Parathyroid adenoma (tissue), 2 donors: ENCODE measurements around the gene CCSER1.
"Not testable (repeated sequence)": the region's sequence is repeated elsewhere in the genome, so short reads cannot be mapped to it uniquely, and the experiment has no call there.

ENCODE experiments used
- H2AFZ ChIP-seq: fragments of 300-600 bp; sonication (generic); one replicate; pipeline ENCODE4 v1.7.0; 2017; ENCODE audit warnings: antibody characterized with exemption, mild to moderate bottlenecking
- H3K27ac ChIP-seq: fragments of 300-600 bp; sonication (generic); one replicate; pipeline ENCODE4 v1.7.0; 2017
- H3K27me3 ChIP-seq: fragments of 300-600 bp; sonication (generic); one replicate; pipeline ENCODE4 v1.7.0; 2017; ENCODE audit warnings: low read length; ENCODE audit not compliant: control insufficient read depth, insufficient read depth
- H3K36me3 ChIP-seq: fragments of 300-600 bp; sonication (generic); one replicate; pipeline ENCODE4 v1.7.0; 2017; ENCODE audit warnings: low read length; ENCODE audit not compliant: control insufficient read depth, insufficient read depth
- H3K4me1 ChIP-seq: fragments of 300-600 bp; sonication (generic); one replicate; pipeline ENCODE4 v1.7.0; 2017; ENCODE audit warnings: control low read depth
- H3K4me2 ChIP-seq: fragments of 300-600 bp; sonication (generic); one replicate; pipeline ENCODE4 v1.7.0; 2017; ENCODE audit warnings: low read length
- H3K4me3 ChIP-seq: fragments of 300-600 bp; sonication (generic); one replicate; pipeline ENCODE4 v1.7.0; 2017; ENCODE audit warnings: low read depth, low read length
- H3K79me2 ChIP-seq: fragments of 300-600 bp; sonication (generic); one replicate; pipeline ENCODE4 v1.7.0; 2017; ENCODE audit warnings: control low read depth
- H3K9ac ChIP-seq: fragments of 300-600 bp; sonication (generic); one replicate; pipeline ENCODE4 v1.7.0; 2017; ENCODE audit warnings: mild to moderate bottlenecking
- H3K9me3 ChIP-seq: fragments of 300-600 bp; sonication (generic); one replicate; pipeline ENCODE4 v1.7.0; 2017; ENCODE audit warnings: low read length; ENCODE audit not compliant: control insufficient read depth
- CTCF ChIP-seq: fragments of 300-600 bp; sonication (generic); IDR thresholded peaks from one replicate; pipeline ENCODE4 v1.7.0; 2017; ENCODE audit warnings: antibody characterized with exemption, mild to moderate bottlenecking
- donor health status: primary hyperparathyroidism.

Gene CCSER1

GRCh38 chr4:91257721-91258120 lies 1130.5 kb downstream of the CCSER1 start:
- Histone ChIP-seq H3K27ac (no peak overlapping the region), H3K4me3 (no peak overlapping the region), H2AFZ (no peak overlapping the region), H3K9ac (no peak overlapping the region), H3K79me2 (no peaks in the 10 kb centered on the region), H3K4me2 (no peak overlapping the region), H3K27me3 (no peaks in the 10 kb centered on the region), H3K4me1 (no peaks in the 10 kb centered on the region), H3K36me3 (no peaks in the 10 kb centered on the region), H3K9me3 (no peaks in the 10 kb centered on the region)
- TF ChIP-seq CTCF = no peak

DNA sequence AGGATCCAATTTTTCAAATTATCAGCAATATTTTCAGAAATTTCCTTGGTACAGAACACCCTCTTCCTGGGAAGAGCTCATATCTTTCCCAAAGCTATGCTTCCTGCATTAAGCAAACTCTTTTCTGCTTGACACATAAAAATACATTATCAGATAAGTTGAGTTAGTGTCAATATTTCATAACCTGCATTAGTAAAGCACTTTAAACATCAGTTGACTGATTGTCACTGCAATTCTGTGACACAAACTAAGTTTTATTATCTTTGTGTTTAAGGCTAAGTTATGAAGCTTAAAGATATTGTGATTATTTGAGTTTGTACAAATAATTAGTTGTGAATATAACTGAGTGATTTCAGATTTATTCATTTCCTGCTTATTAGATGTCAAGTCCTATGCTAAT lies 1131.1 kb downstream of the CCSER1 start:
- no peak overlapping the region for H3K27ac ChIP-seq
- no peak overlapping the region for H3K4me3 ChIP-seq
- no peaks in the 10 kb centered on the region for H3K27me3 ChIP-seq
- H3K9me3 ChIP-seq = no peaks in the 10 kb centered on the region
- no peaks in the 10 kb centered on the region for H3K36me3 ChIP-seq
- TF ChIP-seq CTCF = no peak
- no peak overlapping the region for H3K4me2 ChIP-seq
- no peak overlapping the region for H2AFZ ChIP-seq
- H3K4me1 ChIP-seq = no peaks in the 10 kb centered on the region
- no peak overlapping the region for H3K9ac ChIP-seq
- H3K79me2 ChIP-seq = no peaks in the 10 kb centered on the region

DNA sequence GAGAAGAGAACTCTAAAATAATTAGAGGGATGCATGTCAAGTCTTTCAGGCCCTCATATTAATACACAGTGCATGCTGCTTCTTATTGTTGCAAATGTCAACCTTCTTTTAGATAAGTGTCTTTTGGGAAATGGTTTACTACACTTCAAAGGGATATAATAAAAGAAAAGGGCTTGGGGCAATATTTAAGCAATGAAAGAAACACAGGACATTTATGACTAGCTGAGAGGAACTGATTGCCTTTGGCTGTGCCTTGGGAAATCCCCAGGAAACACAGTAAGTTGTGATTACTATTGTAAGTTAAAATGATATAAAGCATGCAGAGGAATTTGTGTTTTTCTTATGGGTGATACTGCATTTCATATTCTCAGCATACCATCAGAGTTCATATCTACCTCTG lies 1140.3 kb downstream of the CCSER1 start:
- H3K9me3 ChIP-seq = no peaks in the 10 kb centered on the region
- H3K4me2 ChIP-seq = no peak overlapping the region
- no peak overlapping the region for H3K4me3 ChIP-seq
- H3K79me2 ChIP-seq = no peaks in the 10 kb centered on the region
- no peak for TF ChIP-seq CTCF
- no peaks in the 10 kb centered on the region for H3K4me1 ChIP-seq
- H2AFZ ChIP-seq = no peak overlapping the region
- H3K27ac ChIP-seq = no peak overlapping the region
- H3K9ac ChIP-seq = no peak overlapping the region
- no peaks in the 10 kb centered on the region for H3K36me3 ChIP-seq
- no peaks in the 10 kb centered on the region for H3K27me3 ChIP-seq

DNA sequence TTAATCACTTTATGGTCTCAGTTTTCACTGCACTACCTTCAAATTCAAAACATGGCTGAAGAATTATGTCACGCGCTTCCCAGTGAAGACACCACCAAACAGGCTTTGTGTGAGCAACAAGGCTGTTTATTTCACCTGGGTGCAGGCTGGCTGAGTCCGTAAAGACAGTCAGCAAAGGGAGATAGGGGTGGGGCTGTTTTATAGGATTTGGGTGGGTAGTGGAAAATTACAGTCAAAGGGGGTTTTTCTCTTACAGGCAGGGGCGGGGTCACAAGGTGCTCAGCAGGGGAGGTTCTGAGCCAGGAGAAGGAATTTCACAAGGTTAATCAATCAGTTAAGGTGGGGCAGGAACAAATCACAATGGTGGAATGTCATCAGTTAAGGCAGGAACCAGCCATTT lies 1141.3 kb downstream of the CCSER1 start:
- H2AFZ ChIP-seq, H3K27ac ChIP-seq, H3K9ac ChIP-seq, H3K27me3 ChIP-seq, H3K4me3 ChIP-seq, H3K4me1 ChIP-seq, H3K4me2 ChIP-seq, H3K79me2 ChIP-seq, H3K9me3 ChIP-seq, H3K36me3 ChIP-seq: not testable (repeated sequence)

GRCh38 chr4:91268913-91269312 lies 1141.7 kb downstream of the CCSER1 start:
- no peaks in the 10 kb centered on the region for H3K27me3 ChIP-seq
- no peaks in the 10 kb centered on the region for H3K79me2 ChIP-seq
- no peak overlapping the region for H3K4me3 ChIP-seq
- no peak overlapping the region for H2AFZ ChIP-seq
- H3K4me1 ChIP-seq = no peaks in the 10 kb centered on the region
- H3K9me3 ChIP-seq = no peaks in the 10 kb centered on the region
- H3K9ac ChIP-seq = no peak overlapping the region
- no peak for TF ChIP-seq CTCF
- H3K4me2 ChIP-seq = no peak overlapping the region
- no peak overlapping the region for H3K27ac ChIP-seq
- H3K36me3 ChIP-seq = no peaks in the 10 kb centered on the region
